ENCODE data around the gene PLEKHA1. TPM values are rescaled to one million over a fixed set of nuclear protein-coding genes. Genes with fewer than 3 reads are reported as not detected.

The PLEKHA1 gene
- total RNA-seq, 1 experiment from 2014 or later = 18.9 TPM

DNA sequence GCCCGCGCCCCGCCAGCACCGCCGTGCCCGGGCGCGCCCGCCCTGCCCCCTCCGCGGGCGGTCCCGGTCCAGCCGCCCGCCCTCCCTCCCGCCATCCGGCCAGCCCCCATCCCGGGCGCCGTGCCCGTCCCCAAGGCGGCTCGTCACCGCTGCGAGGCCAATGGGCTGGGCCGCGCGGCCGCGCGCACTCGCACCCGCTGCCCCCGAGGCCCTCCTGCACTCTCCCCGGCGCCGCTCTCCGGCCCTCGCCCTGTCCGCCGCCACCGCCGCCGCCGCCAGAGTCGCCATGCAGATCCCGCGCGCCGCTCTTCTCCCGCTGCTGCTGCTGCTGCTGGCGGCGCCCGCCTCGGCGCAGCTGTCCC lies 86.8 kb downstream of the PLEKHA1 start, which contains the start of gene HTRA1:
Gene HTRA1 (plus strand): TSS at position 187 of the 362 bp plus-strand sequence. CDS start 100 bp downstream, at position 287.
- H3K4me1 ChIP-seq (ENCODE audit: insufficient read depth, low read length, poor library complexity, severe bottlenecking) = peaks cover 5% of the 10 kb centered on the region
- no TSS peak for BruUV-seq (replicated peaks)
- ChIA-PET POLR2A (ENCODE audit: low non-redundant PET) (no interaction called here), CTCF (no interaction called here)
- DNase-seq (ENCODE audit: low spot score) = no peak
- H3K36me3 ChIP-seq (ENCODE audit: insufficient read depth, low read length, poor library complexity, severe bottlenecking) = no peaks in the 10 kb centered on the region
- intact Hi-C loops (cut with micrococcal nuclease; ENCODE audit: unreplicated experiment) = no loop called here
- TF ChIP-seq, protein P1, sequence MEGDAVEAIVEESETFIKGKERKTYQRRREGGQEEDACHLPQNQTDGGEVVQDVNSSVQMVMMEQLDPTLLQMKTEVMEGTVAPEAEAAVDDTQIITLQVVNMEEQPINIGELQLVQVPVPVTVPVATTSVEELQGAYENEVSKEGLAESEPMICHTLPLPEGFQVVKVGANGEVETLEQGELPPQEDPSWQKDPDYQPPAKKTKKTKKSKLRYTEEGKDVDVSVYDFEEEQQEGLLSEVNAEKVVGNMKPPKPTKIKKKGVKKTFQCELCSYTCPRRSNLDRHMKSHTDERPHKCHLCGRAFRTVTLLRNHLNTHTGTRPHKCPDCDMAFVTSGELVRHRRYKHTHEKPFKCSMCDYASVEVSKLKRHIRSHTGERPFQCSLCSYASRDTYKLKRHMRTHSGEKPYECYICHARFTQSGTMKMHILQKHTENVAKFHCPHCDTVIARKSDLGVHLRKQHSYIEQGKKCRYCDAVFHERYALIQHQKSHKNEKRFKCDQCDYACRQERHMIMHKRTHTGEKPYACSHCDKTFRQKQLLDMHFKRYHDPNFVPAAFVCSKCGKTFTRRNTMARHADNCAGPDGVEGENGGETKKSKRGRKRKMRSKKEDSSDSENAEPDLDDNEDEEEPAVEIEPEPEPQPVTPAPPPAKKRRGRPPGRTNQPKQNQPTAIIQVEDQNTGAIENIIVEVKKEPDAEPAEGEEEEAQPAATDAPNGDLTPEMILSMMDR (conservative IDR thresholded peaks at IDR 0.05; ENCODE audit: low read depth, low read length) = no peak
- TF ChIP-seq EZH2 (IDR thresholded peaks at IDR 0.05; ENCODE audit: borderline replicate concordance, low read depth, low read length, poor library complexity, severe bottlenecking) = no peak
- H3K9me3 ChIP-seq (ENCODE audit: low read depth, low read length, poor library complexity, severe bottlenecking) = no peaks in the 10 kb centered on the region
- peak within 1 kb of the TSS; percentile 37 for H3K4me3 ChIP-seq (ENCODE audit: low read depth, low read length, poor library complexity, severe bottlenecking)
- H3K27ac ChIP-seq (ENCODE audit: low read depth, low read length, poor library complexity, severe bottlenecking) = no peak within 1 kb of the TSS
- peaks cover 63% of the 10 kb centered on the region for H3K27me3 ChIP-seq (replicated peaks; ENCODE audit: insufficient read depth, low read depth, low read length, poor library complexity)

DNA sequence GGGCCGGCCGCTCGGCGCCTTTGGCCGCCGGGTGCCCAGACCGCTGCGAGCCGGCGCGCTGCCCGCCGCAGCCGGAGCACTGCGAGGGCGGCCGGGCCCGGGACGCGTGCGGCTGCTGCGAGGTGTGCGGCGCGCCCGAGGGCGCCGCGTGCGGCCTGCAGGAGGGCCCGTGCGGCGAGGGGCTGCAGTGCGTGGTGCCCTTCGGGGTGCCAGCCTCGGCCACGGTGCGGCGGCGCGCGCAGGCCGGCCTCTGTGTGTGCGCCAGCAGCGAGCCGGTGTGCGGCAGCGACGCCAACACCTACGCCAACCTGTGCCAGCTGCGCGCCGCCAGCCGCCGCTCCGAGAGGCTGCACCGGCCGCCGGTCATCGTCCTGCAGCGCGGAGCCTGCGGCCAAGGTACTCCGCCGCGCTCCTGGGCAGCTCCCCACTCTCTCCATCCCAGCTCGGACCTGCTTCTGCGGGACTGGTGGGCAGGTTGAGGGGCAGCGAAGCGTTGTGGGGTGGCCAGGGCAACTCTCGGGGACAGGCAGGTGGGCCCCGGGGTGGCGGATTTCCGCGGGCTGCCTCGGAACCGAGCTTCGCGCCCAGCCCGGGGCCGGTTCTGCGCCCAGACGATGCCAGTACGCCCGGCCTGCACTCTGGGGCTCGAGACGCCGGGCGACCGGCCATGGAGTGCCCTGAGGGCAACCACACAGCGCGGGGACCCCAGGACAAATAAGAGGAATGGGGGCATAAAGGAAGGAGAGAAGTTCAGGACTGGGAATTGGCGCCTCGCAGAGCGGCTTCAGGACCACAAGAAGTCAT lies 87.4 kb downstream of the PLEKHA1 start:
- no peaks in the 10 kb centered on the region for H3K36me3 ChIP-seq (ENCODE audit: insufficient read depth, low read length, poor library complexity, severe bottlenecking)
- intact Hi-C loops (cut with micrococcal nuclease; ENCODE audit: unreplicated experiment) = no loop called here
- DNase-seq (ENCODE audit: low spot score) = no peak
- BruUV-seq (replicated peaks) = no TSS peak
- H3K4me1 ChIP-seq (ENCODE audit: insufficient read depth, low read length, poor library complexity, severe bottlenecking) = peaks cover 5% of the 10 kb centered on the region
- POLR2A ChIA-PET (ENCODE audit: low non-redundant PET) = no interaction called here
- peak overlapping the region; percentile 37 for H3K4me3 ChIP-seq (ENCODE audit: low read depth, low read length, poor library complexity, severe bottlenecking)
- CTCF ChIA-PET = no interaction called here
- peaks cover 69% of the 10 kb centered on the region for H3K27me3 ChIP-seq (replicated peaks; ENCODE audit: insufficient read depth, low read depth, low read length, poor library complexity)
- H3K27ac ChIP-seq (ENCODE audit: low read depth, low read length, poor library complexity, severe bottlenecking) = no peak overlapping the region
- TF ChIP-seq, protein P1 (conservative IDR thresholded peaks at IDR 0.05; ENCODE audit: low read depth, low read length) = no peak
- TF ChIP-seq EZH2 (IDR thresholded peaks at IDR 0.05; ENCODE audit: borderline replicate concordance, low read depth, low read length, poor library complexity, severe bottlenecking) = peak; percentile 96
- H3K9me3 ChIP-seq (ENCODE audit: low read depth, low read length, poor library complexity, severe bottlenecking) = no peaks in the 10 kb centered on the region

DNA sequence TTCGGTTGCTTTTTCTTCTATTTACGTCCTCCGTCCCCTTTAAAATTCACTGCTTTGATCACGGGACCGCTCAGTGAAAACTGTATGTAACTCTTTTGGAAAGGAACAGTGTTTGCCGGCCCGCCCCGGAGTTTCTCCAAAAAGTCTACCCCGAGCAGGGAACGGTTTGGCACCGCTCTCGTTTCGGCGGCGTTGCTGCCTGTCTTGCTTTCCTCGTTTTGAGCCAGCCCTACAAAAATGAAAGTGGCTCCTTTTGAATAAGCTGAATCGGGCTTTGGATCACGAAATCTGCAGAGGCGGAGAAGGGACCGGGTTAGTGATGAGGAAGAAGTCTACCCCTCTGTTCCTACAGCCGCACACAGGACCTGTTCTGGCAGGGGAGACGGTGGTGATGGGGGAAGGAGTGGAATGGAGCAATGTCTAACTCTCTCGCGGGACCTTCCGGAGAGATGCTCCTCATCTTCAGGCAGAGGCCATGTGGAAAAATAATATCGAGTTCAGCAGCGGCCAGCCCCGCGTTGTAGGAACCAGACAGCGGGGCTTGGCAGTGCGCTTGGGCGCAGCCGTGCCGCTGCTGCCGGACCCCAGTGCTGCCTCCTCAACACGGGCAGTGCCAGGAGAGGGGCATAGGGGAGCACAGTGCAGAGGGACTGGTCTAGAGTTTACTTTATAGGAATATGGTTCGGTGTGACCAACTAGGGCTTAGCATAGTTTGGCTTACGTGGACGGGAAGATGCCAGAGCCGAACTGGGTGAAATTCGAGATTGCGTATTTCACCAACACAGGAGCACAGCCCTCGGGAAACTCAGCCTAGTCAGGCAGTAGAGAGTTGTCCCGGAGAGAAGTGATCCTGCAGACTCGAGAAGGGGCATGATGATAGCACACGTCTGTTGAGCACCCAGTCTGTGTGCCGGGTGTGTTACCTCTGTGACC lies 88.3 kb downstream of the PLEKHA1 start:
- no peaks in the 10 kb centered on the region for H3K36me3 ChIP-seq (ENCODE audit: insufficient read depth, low read length, poor library complexity, severe bottlenecking)
- H3K27me3 ChIP-seq (replicated peaks; ENCODE audit: insufficient read depth, low read depth, low read length, poor library complexity) = peaks cover 77% of the 10 kb centered on the region
- no TSS peak for BruUV-seq (replicated peaks)
- H3K9me3 ChIP-seq (ENCODE audit: low read depth, low read length, poor library complexity, severe bottlenecking) = no peaks in the 10 kb centered on the region
- TF ChIP-seq, protein P1 (conservative IDR thresholded peaks at IDR 0.05; ENCODE audit: low read depth, low read length) = no peak
- peak; percentile 88 for TF ChIP-seq EZH2 (IDR thresholded peaks at IDR 0.05; ENCODE audit: borderline replicate concordance, low read depth, low read length, poor library complexity, severe bottlenecking)
- H3K4me3 ChIP-seq (ENCODE audit: low read depth, low read length, poor library complexity, severe bottlenecking) = peak overlapping the region; percentile 37
- CTCF ChIA-PET = no interaction called here
- no peak overlapping the region for H3K27ac ChIP-seq (ENCODE audit: low read depth, low read length, poor library complexity, severe bottlenecking)
- POLR2A ChIA-PET (ENCODE audit: low non-redundant PET) = no interaction called here
- intact Hi-C loops (cut with micrococcal nuclease; ENCODE audit: unreplicated experiment) = no loop called here
- peak; percentile 27 for DNase-seq (ENCODE audit: low spot score)
- H3K4me1 ChIP-seq (ENCODE audit: insufficient read depth, low read length, poor library complexity, severe bottlenecking) = peaks cover 5% of the 10 kb centered on the region

Data from A673 (cell line).